ENCODE results near the gene VWA5B1. TPM values are rescaled to one million over a fixed set of nuclear protein-coding genes. Genes with fewer than 3 reads are reported as not detected.
A peak's percentile ranks its signal among the peaks of the same experiment; 100 is the strongest.

VWA5B1 gene
- polyA plus RNA-seq, 1 donor (not counting 4 experiments of a cell fraction or from before 2014, with no cell fraction given), result not detected

- dilution Hi-C loops (cut with MboI; ENCODE audit: extremely low pct_ligation_motif_present, low sequenced_read_pairs), result no loop called here
- peaks cover 11% of the 10 kb centered on the region for H3K27me3 ChIP-seq (ENCODE audit: control insufficient read depth, extremely low read depth, insufficient read depth, low read length)
- no peak for FAIRE-seq
Measured at GRCh38 chr1:20401405-20402010, 110.8 kb downstream of the VWA5B1 start.

DNA sequence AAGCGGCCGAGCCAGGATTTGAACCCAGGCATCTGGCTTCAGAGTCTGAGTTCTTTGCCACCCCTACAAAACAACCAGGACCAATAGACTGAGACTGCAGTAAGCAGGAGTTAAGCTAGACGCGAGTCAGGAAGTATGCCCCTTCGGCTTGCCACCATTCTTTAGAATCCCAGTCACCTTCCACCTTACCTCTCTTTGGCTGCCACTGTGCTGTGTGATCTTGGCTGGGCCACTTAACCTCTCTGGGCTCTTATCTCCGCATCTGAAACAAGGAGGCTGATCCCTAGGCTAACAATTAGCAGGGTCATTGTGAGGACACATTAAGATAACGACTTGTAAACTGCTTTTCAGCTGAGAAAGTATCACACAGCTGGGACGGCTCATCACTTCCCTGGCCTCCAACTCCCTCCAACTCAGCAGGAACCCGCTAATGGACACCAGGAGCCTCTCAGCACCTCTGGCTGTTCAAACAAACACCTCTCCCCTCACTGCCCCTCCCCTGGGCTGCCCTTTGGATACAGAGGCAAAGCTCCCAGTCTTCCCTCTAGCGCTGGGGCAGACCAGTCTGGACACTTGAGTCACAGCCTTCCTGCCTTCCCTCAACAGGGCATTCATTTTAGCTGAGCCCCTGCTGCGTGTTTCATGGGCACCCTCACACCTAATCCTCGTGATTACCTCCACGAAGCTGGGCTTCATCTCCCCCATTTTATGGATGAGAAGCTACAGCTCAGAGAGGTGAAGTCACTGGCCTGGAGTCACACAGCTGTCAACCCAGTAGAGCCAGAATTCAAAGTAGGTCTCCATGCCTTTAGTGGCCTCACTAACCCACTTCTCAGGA, 112.1 kb downstream of the VWA5B1 start:
- no peak overlapping the region for H3K4me3 ChIP-seq (ENCODE audit: control insufficient read depth in 2 of 3, extremely low read depth in 1 of 3, insufficient read depth in 2 of 3, low read depth in 1 of 3, low read length in 3 of 3)
- H3K9ac ChIP-seq (ENCODE audit: control insufficient read depth, extremely low read depth, insufficient read depth, low read length), result no peak overlapping the region
- H3K27ac ChIP-seq (ENCODE audit: control insufficient read depth, insufficient read depth, low read length), result no peak overlapping the region
- dilution Hi-C loops (cut with MboI; ENCODE audit: extremely low pct_ligation_motif_present, low sequenced_read_pairs), result no loop called here
- FAIRE-seq (peak; percentile 32), DNase-seq (ENCODE audit: low read depth, low spot score) (no peak)
- peaks cover 8% of the 10 kb centered on the region for H3K27me3 ChIP-seq (ENCODE audit: control insufficient read depth, extremely low read depth, insufficient read depth, low read length)
- no peaks in the 10 kb centered on the region for H3K36me3 ChIP-seq (ENCODE audit: control insufficient read depth in 2 of 2, extremely low read depth in 1 of 2, insufficient read depth in 2 of 2, low read length in 2 of 2)
- H3K9me1 ChIP-seq (ENCODE audit: control insufficient read depth, extremely low read depth, insufficient read depth, low read length), result no peaks in the 10 kb centered on the region
- H4K20me1 ChIP-seq (ENCODE audit: control insufficient read depth, extremely low read depth, insufficient read depth, low read length), result no peaks in the 10 kb centered on the region
- no peak overlapping the region for H2AFZ ChIP-seq (ENCODE audit: control insufficient read depth, low read length)
- no peak for TF ChIP-seq EZH2 (IDR thresholded peaks at IDR 0.05; ENCODE audit: low read length)
- peaks cover 15% of the 10 kb centered on the region for H3K4me1 ChIP-seq (ENCODE audit: control insufficient read depth, extremely low read depth, insufficient read depth, low read length)
- H3K79me2 ChIP-seq (ENCODE audit: control insufficient read depth, insufficient read depth, low read length), result no peaks in the 10 kb centered on the region
- H3K9me3 ChIP-seq (ENCODE audit: control insufficient read depth, low read depth, low read length), result no peaks in the 10 kb centered on the region
- no peak overlapping the region for H3K4me2 ChIP-seq (ENCODE audit: control insufficient read depth, extremely low read depth, insufficient read depth, low read depth, low read length)

More at GRCh38 chr1:20401405-20402010, 110.8 kb downstream of the VWA5B1 start:
- TF ChIP-seq CTCF (optimal IDR thresholded peaks at IDR 0.05 in 1 of 3, IDR thresholded peaks at IDR 0.05 in 1 of 3, conservative IDR thresholded peaks at IDR 0.05 in 1 of 3; ENCODE audit: extremely low read depth in 1 of 3, insufficient read depth in 2 of 3, low read length in 3 of 3) (no peak), EZH2 (IDR thresholded peaks at IDR 0.05; ENCODE audit: low read length) (no peak)
- Histone ChIP-seq H3K4me3 (ENCODE audit: control insufficient read depth in 2 of 3, extremely low read depth in 1 of 3, insufficient read depth in 2 of 3, low read depth in 1 of 3, low read length in 3 of 3) (no peak overlapping the region), H3K27ac (ENCODE audit: control insufficient read depth, insufficient read depth, low read length) (no peak overlapping the region), H3K36me3 (ENCODE audit: control insufficient read depth in 2 of 2, extremely low read depth in 1 of 2, insufficient read depth in 2 of 2, low read length in 2 of 2) (no peaks in the 10 kb centered on the region), H3K9me1 (ENCODE audit: control insufficient read depth, extremely low read depth, insufficient read depth, low read length) (no peaks in the 10 kb centered on the region), H3K4me2 (ENCODE audit: control insufficient read depth, extremely low read depth, insufficient read depth, low read depth, low read length) (no peak overlapping the region), H4K20me1 (ENCODE audit: control insufficient read depth, extremely low read depth, insufficient read depth, low read length) (no peaks in the 10 kb centered on the region), H3K79me2 (ENCODE audit: control insufficient read depth, insufficient read depth, low read length) (no peaks in the 10 kb centered on the region), H3K4me1 (ENCODE audit: control insufficient read depth, extremely low read depth, insufficient read depth, low read length) (peaks cover 15% of the 10 kb centered on the region), H2AFZ (ENCODE audit: control insufficient read depth, low read length) (no peak overlapping the region), H3K9ac (ENCODE audit: control insufficient read depth, extremely low read depth, insufficient read depth, low read length) (no peak overlapping the region), H3K9me3 (ENCODE audit: control insufficient read depth, low read depth, low read length) (no peaks in the 10 kb centered on the region)
- DNase-seq (ENCODE audit: low read depth, low spot score), result no peak

All from keratinocyte (primary cell).